SHP77 treated with DMSO at 0.1 percent for 48 hours (cell line): Measurements from ENCODE around the gene RDH16.
"Not testable (repeated sequence)": the region's sequence is repeated elsewhere in the genome, so short reads cannot be mapped to it uniquely, and the experiment has no call there.

Experiments used
- DNase-seq: peaks from one replicate; lab custom pipeline; 2025; lab: John Stamatoyannopoulos, UW

RDH16 gene

DNA sequence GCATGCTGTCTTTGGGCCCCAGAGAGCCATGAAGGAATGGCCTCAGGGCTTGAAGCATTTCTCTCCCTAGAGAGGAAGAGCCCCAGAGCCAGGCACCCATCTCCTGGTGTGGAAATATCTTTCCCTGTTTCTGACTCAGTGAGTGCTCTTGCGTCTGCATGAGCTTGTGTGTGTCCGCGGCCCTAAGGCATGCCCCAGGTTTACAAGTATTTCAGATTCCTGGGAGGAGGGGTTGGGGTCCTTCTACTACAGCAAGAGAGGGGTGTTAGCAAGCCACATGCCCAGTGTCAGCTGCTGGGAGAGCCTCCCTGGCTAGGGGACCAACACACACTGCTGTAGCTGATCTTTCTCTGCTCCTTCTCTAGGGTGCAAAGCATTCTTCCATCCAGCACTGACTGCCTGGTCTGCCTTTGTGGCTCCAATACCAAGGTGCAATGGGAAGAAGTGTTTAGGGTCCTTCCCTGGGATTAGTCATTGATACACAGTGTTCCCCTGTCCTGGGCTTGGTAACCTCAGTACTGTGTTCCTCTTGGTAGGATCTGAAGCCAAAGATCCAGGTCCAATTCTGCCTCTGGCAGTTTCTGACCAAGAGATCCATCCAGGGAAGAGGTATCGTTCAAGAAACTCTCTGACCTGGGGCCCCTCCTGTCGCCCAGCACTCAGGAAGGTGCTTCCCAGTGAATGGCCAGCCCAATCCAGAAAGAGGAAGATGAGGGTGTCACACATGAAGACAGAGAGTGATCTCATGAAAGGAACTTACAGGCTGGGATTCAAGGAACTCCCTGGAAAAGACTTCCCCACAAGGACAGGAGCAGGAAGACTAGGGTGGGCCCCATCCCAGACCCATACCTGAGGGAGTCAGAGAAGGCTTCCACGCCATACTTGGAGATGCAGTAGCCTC lies 3.1 kb downstream of the RDH16 start:
- DNase-seq: no peak

DNA sequence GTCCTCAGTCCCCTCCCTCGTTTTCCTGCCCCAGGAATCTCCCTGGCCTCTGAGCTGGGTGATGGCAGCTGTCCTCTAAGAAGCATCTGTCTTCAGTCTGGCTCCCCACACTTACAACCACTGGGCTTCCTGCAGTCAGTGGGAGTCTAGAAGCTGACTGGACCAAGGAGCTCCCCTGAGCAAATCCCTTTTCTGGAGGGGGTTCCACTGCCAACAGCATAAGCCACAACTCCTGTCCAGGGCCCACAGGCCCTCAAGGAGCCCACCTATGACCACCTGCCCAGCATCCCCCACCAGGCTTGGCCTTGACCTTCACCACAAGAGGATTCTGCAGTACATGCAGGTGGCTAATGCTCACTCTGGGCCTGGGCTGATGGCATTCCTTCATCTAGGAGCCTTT lies 4.1 kb downstream of the RDH16 start:
- no peak for DNase-seq

DNA sequence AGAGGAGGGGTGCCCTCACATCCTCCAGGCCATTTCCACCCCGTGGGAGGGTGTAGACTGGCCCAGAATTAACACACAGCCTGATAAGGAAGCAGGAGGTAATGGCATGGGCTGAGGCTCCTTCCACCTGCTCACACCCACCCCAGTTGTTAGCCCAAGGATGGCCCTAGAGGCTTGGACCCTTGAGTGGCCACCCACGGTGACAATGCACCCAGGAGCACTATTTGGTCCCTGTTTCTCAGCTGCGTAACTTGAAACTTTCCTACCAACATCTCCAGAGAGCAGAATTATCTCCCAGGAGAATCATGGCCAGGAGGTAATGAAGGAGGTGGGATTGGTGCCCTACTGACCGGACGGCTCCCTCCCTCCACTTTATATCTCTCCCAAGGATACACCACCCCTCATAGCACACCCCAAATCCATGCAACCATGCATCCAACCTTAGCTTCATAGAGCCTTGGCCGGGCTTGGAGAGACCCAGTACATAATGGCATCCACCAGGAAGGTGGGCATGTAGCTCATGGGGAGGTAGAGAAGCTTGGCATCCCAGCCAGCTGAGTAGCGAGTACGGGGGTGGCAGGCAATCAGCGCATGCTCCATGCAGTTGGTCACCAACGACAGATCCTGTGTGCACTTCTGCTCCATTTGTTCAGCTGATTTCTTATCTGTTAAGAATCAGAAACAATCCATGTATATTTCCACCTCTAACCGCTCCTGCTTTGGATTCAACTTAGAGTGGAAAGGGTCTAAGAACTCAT lies 5.6 kb downstream of the RDH16 start:
- DNase-seq: no peak

DNA sequence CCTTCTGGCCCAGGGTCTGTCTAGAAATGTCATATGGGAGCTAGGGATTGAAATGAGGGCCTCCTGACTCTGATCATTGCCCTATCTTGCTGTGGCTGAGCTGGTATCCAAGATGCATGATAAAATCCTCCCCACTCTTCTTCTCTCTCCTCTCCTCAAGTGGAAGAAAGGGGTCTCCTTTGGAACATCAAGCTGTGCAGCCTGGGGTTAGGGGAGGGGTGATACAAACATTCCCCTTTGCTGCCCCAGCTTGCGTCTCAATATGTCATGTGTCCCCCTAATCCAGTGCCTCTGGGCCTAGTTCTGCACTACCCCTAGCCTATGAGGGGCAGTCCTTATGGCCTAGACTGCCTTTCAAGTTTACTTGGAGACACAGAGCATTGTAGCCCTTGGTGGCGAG lies 8.5 kb downstream of the RDH16 start:
- no peak for DNase-seq

DNA sequence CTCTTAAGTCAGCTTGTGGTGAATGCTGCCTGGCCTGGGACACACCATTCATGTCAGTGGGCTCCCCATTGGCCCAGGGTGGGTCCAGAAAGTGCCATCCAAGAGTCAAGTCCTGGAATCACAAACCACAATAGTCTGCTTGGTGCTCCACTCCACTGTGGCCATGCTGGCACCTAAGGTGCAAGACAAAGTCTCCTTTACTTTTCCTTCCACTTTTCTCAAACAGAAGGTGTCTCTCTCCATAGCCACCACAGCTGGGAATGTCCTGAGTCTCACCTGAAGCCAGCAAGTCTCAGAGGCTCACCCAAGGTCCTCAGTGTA lies 9.0 kb downstream of the RDH16 start:
- no peak for DNase-seq

DNA sequence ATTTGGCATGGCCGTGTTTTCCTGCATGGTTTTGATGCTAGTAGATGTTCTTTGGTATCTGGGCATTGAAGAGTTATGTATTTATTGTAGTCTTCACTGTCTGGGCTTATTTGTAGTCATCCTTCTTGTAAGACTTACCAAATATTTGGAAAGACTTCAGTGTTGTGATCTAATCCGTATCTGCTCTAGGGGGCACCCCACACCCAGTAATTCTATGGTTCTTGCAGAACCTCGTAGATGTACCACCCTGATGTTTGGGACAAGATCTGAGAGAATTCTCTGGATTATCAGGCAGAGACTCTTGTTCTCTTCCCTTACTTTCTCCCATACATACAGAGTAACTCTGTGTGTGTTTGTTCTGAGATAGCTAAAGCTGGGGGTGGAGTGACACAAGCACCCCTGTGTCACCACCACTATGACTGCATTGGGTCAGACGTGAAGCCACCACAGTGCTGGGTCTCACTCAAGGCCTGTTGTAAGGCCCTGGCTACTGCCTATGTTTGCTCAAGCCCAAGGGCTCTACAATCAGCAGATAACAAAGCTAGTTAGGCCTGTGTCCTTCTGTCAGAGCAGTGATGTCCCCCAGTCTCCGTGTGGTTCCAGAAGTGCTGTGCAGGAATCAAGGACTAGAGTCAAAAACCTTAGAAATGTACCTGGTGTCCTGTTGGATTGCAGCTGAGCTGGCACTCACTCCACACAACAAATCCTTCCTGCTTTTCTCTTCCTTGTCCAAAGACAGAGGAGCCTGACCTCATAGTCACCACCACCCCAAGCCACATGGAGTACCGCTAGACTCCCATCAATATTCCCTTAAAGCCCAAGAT lies 9.6 kb downstream of the RDH16 start:
- no peak for DNase-seq

DNA sequence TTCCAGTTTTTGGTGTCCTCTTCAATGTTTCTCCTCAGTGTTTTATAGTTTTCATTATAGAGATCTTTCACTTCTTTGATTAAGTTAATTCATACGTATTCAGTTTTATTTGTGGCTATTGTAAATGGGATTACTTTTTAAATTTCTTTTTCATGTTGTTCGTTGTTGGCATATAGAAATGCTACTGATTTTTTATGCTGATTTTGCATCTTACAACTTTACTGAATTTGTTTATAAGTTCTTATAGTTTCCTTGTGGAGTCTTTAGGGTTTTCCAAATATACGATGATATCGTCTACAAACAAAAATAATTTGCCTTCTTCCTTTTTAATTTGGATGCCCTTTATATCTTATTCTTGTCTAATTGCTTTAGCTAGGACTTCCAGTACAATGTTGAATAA lies 13.5 kb downstream of the RDH16 start:
- DNase-seq: no peak

DNA sequence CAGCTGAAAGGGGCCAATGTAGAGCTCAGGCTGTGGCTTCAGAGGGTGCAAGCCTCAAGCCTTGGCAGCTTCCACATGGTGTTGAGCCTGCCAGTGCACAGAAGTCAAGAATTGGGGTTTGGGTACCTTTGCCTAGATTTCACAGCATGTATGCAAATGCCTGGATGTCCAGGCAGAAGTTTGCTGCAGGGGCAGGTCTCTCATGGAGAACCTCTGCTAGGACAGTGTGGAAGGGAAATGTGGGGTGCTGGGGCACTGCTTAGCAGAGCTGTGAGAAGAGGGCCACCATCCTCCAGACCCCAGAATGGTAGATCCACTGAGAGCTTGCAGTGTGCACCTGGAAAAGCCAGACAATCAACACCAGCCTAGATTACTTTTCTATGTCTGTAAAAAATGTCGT lies 14.0 kb downstream of the RDH16 start:
- DNase-seq: not testable (repeated sequence)

DNA sequence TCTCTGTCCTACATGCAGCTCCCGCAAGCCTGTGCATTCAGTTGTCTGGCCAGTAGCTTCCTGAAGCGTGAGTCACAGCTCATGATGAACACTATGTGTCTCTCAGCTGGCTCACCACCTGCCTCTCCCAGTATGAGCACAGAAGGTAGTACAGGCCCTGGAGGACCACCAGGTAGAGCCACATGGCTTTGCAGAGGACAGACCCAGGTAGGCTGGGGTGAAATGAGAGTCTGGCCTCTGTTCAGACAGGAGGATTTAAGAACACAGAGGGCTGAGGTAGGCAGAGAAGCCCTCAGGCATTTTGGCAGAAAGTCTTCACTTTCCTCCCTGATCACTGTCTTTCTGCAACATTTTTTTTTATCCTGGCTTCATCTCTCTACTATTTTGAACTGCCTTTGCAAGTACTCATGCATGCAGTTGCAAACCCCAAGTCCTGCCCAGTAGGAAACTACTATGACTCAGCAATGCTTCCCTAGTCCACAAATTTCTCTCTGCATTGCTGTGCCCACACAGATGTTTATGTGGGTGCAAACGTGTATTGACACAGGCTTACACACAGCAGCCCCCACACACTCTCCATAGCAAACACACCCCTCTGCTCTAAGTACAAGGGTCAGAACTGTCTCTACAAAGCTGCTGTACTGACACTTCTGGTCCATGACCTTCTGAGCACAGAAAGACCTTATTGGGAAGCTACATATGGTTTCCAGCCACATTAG lies 15.9 kb downstream of the RDH16 start:
- DNase-seq: no peak

DNA sequence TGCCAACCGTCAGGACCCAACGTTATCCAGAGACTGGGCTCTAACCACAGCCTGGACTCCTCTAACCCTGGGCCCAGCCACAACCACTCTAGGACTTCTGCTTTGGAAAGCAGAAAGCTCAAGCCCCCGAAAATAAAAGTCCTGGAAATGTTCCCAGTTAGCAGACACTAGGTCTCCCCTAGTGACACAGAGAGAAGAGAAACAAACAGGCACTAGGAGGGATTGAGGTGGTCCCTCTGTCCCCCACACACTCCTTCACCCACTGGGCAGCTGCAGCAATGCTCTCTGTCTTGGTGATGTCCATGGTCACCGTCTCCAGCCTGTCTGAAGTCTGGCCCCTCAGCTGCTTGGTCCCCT lies 16.5 kb downstream of the RDH16 start:
- not testable (repeated sequence) for DNase-seq

DNA sequence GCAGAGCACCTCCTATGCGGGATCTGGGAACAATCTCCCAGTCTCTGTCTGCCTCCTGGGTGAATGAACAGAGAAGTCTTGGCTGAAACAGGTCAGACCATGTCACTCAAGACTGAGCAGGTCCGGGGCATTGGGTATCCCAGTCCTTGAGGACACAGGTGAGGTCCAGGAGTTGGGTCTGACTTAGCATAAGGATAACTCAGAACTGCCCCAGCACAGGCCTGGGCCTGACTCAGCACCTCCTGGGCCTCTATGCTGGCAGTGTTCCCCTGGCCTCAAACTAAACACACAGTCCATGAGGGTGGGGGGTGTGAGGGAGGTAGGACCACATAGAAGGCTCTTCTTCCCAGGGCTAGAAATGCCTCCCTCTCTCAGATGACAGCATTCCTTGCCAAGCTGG lies 21.7 kb downstream of the RDH16 start:
- DNase-seq: no peak

DNA sequence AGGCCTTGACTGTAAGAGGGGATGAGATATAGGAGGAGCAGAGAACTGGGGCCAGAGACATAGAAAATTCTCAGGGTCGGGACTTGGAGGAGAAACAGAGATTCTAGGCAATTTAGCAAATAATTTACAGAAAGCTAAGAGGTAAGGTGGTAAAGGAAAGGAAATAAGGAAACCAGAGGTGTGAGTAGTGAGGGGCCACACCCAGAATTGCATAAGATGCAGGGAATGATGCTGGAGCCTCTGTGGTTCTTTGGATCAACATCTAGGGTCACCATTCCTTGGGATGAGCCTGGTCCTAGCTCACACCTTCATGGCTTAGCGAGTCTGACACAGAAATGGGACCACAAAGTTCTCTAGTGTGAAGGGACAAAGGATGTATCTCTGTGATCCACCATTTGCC lies 22.3 kb downstream of the RDH16 start:
- DNase-seq: no peak

DNA sequence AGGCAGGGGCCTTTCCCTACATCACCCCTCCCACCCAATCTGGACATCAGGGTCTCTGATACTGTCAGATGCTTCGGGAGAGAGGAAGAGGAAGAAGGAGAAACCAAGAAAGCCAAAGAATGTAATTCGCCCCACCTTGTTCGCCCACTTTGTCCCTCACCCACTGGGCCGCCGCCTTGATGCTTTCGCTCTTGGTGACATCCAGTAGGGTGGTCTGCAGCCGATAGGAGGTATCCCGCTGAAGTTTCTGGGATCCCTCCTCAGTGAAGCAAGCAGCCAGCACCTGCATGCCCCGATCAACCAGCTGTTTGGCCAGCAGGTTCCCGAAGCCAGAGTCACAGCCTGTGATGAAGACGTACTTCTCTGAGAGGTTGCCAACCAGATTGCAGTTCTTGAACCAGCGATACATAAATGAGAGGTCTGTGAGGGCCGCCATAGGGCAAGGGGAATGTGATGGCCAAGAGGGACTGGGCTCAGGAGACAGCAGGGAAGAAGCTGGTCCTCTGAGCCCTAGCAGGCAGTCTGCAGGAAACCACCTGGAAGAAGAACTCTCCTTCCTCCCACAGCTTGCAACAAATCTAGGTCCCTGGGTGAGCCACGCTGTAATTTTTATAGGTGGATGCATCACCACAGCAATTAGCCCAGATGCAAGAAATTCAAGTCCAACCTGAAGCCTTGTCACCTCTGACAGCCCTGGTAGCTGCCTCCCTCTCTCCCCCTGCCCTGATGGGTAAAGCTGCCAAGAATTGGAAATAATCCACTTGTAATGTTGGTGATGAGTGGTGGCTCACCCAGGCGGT lies 23.4 kb downstream of the RDH16 start, which contains the start of gene SDR9C7:
Gene SDR9C7, minus strand, starts transcription at position 583 of the 800 bp plus-strand sequence. Its CDS starts 147 bp downstream, at position 436.
- no peak for DNase-seq

DNA sequence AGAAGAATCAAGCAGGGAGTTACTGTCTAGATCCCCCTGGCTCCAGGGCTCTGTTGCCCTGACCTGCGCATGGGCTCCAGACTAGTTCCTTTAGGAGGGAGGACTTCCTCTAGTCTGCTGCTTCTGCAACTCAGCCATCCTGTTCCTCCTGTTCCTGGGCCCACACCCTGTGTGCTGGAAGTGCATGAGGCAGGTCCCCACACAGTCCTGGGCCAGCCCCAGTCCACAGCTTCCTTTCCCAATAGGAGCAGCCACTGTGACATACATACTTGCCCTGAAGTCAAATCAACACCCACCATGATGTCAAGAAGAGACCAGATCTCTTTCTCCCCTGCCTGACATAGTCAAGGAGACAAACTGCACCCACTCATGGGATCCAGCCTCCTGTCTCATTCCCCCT lies 24.5 kb downstream of the RDH16 start:
- DNase-seq: no peak

DNA sequence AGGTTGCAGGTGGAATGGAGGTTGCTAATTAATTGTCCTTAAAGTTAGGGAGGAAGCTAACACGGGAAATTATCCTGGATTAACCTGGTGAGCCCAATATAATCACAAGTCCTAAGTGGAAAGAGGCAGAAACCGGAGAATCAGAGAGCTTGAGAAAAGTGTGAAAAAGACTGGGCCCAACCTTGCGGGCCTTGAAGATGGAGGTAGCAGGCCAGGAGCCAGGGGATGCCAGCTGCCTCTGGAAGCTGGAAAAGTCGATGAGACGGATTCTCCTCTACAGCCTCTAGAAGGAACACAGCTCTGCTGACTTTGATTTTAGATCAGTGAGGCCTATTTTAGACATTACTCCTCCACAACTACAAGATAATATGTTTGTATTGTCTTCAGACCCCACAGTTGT lies 25.3 kb downstream of the RDH16 start:
- no peak for DNase-seq

DNA sequence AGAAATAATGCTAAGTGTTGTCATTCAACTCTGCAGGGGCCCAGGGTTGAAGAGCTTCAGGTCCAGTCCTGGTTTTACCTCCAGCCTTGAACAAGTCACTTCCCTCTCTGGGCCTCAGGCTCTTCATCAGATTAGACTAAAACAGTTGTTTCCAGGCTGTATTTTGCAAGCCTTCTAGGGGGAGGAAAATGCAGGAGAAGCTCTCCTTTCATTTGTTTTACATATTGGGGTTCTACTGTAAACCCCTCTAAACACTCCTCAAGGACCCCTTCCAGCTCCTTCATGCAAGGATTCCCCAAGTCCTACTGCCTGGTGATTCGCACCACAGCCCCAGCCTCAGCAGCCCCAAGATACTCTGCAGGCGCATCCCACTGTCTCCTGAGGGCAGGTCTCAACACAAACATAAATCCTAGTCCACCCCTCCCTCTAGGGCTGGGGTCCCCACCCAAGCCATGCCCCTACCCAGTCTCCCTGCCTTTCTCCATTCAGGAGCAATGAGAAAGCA lies 25.9 kb downstream of the RDH16 start:
- DNase-seq: no peak

DNA sequence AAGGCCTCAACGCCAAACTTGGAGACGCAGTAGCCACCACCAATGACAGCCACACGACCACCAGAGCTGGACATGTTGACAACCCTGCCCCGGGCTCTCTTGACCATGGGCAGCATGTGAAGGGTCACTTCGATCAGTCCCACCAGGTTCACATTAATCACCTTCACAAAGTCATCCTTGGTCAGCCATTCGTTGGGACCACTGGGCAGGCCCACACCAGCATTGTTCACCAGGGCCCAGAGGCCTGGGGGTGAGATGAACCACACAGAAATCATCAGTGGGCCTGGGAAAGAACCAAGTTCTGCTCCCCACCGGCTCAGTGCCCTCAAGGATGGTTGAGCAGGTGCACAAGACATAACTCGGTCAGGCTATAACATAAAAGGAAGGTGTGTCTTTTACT lies 27.2 kb downstream of the RDH16 start:
- no peak for DNase-seq

DNA sequence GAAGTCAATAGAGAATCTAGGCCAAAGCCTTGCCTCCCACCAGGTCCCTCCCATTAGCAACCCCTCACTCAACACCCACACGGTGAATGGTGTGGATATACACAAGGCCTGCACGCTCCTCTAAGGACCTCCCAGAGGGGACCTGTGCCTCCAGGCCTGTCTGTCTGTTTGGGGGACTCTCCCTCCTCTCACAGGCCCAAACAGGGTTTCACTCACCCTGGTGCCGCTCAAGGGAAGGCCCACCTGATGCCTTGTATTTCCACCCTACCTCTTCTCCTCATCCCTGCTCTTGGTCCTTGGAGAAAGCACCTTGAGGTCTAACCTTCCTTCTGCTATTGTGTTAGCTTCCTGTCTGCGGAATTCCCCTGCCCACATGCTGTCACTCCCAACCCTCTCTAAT lies 27.6 kb downstream of the RDH16 start:
- DNase-seq: no peak

DNA sequence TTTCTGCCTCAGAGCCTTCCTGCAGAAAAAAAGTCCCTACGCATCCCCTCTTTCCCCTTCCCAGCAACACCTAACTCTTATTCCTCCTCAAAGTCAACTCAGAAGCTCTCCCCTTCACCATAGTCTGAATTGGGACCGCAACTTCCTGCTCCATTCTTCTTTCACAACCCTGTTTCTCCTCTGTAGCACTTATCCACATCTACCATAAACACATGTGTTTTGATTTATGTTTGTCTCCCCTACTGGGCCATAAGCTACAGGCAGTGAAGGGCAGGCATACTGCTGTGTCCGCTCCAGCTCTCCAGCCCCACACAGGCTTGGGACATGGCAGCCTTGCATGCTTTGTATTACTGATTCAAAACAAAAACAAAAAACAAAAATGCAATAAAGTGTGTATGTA lies 29.1 kb downstream of the RDH16 start:
- no peak for DNase-seq

DNA sequence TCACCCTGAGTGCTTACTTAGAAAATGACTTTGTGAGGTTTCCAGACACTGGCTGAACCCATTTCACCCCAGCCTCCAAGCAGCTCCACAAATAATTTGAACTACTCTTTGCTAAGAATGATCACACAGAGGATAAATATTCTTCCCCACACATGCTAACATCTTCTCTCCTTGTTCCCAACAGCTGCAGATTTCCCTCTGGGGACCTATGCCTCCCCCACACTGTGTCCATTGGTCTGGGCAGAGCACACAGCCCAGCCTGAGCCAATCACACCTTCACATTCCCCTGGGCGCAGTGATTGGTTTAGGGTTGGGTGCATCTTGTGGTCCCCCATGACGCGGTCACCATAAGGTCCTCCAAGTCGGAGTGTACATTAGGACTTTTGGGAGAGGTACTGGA lies 30.1 kb downstream of the RDH16 start:
- no peak for DNase-seq

DNA sequence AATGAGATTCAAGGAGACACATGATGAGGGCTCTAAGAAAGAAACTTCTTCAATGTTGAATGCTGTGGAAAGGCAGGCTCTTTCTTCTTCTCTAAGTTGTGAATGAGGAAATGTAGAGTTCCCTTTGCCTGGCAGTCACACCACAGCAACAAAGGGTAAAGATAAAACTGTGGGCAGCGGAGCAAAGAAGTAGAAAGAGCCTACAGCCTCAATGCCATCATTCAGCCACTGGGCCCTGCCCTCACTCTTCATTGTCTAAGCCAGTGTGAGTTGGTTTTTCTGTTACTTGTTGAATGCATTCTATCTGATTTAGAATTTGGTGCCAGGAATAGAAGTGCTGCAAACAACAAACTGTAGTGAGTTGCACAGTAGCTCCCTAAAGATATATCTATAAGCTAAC lies 35.4 kb downstream of the RDH16 start:
- DNase-seq: no peak
